HCT116 (cell line): ENCODE data around the gene RPS27. TPM values are rescaled to one million over a fixed set of nuclear protein-coding genes. Genes with fewer than 3 reads are reported as not detected.

Experiments used
- ATAC-seq: fragments of 200-7000 bp; cut with Tn5 transposase; 2 replicates; pipeline ENCODE4 v1.9.1; 2020; ENCODE audit warnings: mild to moderate bottlenecking, moderate library complexity
- BruUV-seq: library from RNA; stranded (reverse); fragments of 400-500 nt; replicated peaks from 2 replicates; lab custom pipeline; 2021; lab: Mats Ljungman, UMichigan
- CTCF ChIA-PET: fragments of 300-600 bp; sonication (Branson Sonifier 250); formaldehyde crosslinking; loops from one replicate; lab custom pipeline; 2021; ENCODE audit warnings: antibody characterized with exemption; lab: Charles Lee
- POLR2A ChIA-PET: fragments of 300-600, 350-600 bp; sonication (Branson Sonifier 250); formaldehyde crosslinking; loops from one replicate; lab custom pipeline; 2021; ENCODE audit warnings: antibody characterized with exemption; lab: Charles Lee
- RAD21 ChIA-PET, 2 experiments: fragments of 300-600 bp; sonication (Branson Sonifier 250); formaldehyde crosslinking; loops; one replicate each; lab custom pipeline; 2023; ENCODE audit warnings: low total read pairs in 2 of 2; ENCODE audit not compliant: uncharacterized antibody in 2 of 2, unreplicated experiment in 2 of 2, low non-redundant PET in 1 of 2; lab: Charles Lee
- DNase-seq: peaks from one replicate; pipeline ENCODE4 v3.0.0-alpha.2; 2010; ENCODE audit warnings: low read depth, low spot score
- H2AFZ ChIP-seq: fragments of 200-600 bp; shearing (Covaris generic), sonication (generic); 2 replicates; pipeline ENCODE4 v1.6.1; 2017; ENCODE audit warnings: low read depth, mixed run types, mixed read lengths, antibody characterized with exemption, low read length; ENCODE audit not compliant: poor library complexity, severe bottlenecking
- H3K27ac ChIP-seq: 2 replicates; pipeline ENCODE4 v1.5.1; 2012; ENCODE audit warnings: low read depth, low read length
- H3K27me3 ChIP-seq: fragments of 200-600 bp; sonication (generic); 2 replicates; pipeline ENCODE4 v1.6.1; 2016; ENCODE audit warnings: mixed run types, low read length, mixed read lengths; ENCODE audit not compliant: insufficient read depth
- H3K36me3 ChIP-seq, 2 experiments: fragments of 200-500 bp in 1 of 2; fragments of 200-600 bp in 1 of 2; sonication (Bioruptor generic) in 1 of 2; sonication (generic) in 1 of 2; 2 replicates each; pipeline versions ENCODE4 v1.5.1 to v1.6.1; 2014 to 2016; ENCODE audit warnings: low read length in 2 of 2, inconsistent platforms in 1 of 2, mixed read lengths in 1 of 2, mixed run types in 1 of 2; ENCODE audit not compliant: insufficient read depth in 2 of 2, control insufficient read depth in 1 of 2
- H3K4me1 ChIP-seq, 2 experiments: fragments of 200-600 bp in 1 of 2; sonication (generic) in 1 of 2; 2 replicates each; pipeline versions ENCODE4 v1.5.1 to v1.6.1; 2012 to 2017; ENCODE audit warnings: low read length in 2 of 2, inconsistent platforms in 1 of 2, mild to moderate bottlenecking in 1 of 2, mixed read lengths in 1 of 2, mixed run types in 1 of 2, moderate library complexity in 1 of 2; ENCODE audit not compliant: insufficient read depth in 2 of 2, control insufficient read depth in 1 of 2
- H3K4me2 ChIP-seq: fragments of 200-600 bp; sonication (generic); 2 replicates; pipeline ENCODE4 v1.6.1; 2017; ENCODE audit warnings: mixed run types, low read length, mixed read lengths
- H3K4me3 ChIP-seq, 2 experiments: fragments of 200-600 bp in 1 of 2; sonication (generic) in 1 of 2; replicated peaks in 1 of 2; 2 replicates each; pipeline ENCODE4 v1.5.1; 2011 to 2016; ENCODE audit warnings: low read length in 2 of 2, control low read depth in 1 of 2, low read depth in 1 of 2, mild to moderate bottlenecking in 1 of 2, mixed read lengths in 1 of 2, mixed run types in 1 of 2
- H3K79me2 ChIP-seq: fragments of 200-600 bp; sonication (generic); 2 replicates; pipeline ENCODE4 v1.6.1; 2017; ENCODE audit warnings: mild to moderate bottlenecking, mixed run types, low read length, moderate library complexity, mixed read lengths; ENCODE audit not compliant: insufficient read depth
- H3K9ac ChIP-seq: fragments of 200-600 bp; sonication (generic); 2 replicates; pipeline ENCODE4 v1.6.1; 2016; ENCODE audit warnings: low read length, mixed read lengths
- H3K9me2 ChIP-seq: fragments of 200-600 bp; sonication (generic), shearing (Covaris generic); 2 replicates; pipeline ENCODE4 v1.6.1; 2017; ENCODE audit warnings: mixed run types, mild to moderate bottlenecking, moderate library complexity; ENCODE audit not compliant: insufficient read depth
- H3K9me3 ChIP-seq, 2 experiments: fragments of 200-500 bp in 1 of 2; fragments of 200-600 bp in 1 of 2; sonication (Bioruptor generic) in 1 of 2; sonication (generic) in 1 of 2; 2 replicates each; pipeline ENCODE4 v1.6.1; 2014 to 2017; ENCODE audit warnings: low read length in 2 of 2, mixed read lengths in 2 of 2, inconsistent platforms in 1 of 2, low read depth in 1 of 2, mild to moderate bottlenecking in 1 of 2, mixed run types in 1 of 2, moderate library complexity in 1 of 2; ENCODE audit not compliant: control insufficient read depth in 1 of 2, insufficient read depth in 1 of 2
- H4K20me1 ChIP-seq: fragments of 200-600 bp; sonication (generic), shearing (Covaris generic); 2 replicates; pipeline ENCODE4 v1.6.1; 2017; ENCODE audit warnings: mixed run types, mild to moderate bottlenecking, moderate library complexity; ENCODE audit not compliant: insufficient read depth
- CBX3 ChIP-seq: IDR thresholded peaks from 2 replicates; pipeline ENCODE4 v1.6.1; 2012; ENCODE audit warnings: low read depth
- EGR1 ChIP-seq: IDR thresholded peaks from 2 replicates; pipeline ENCODE4 v1.6.1; 2012; ENCODE audit warnings: low read depth
- ELF1 ChIP-seq: IDR thresholded peaks from 2 replicates; pipeline ENCODE4 v1.6.1; 2012; ENCODE audit warnings: low read depth, borderline replicate concordance
- JUND ChIP-seq: IDR thresholded peaks from 2 replicates; pipeline ENCODE4 v1.6.1; 2012
- RAD21 ChIP-seq: IDR thresholded peaks from 2 replicates; pipeline ENCODE4 v1.6.1; 2012; ENCODE audit warnings: low read depth, mild to moderate bottlenecking
- SRF ChIP-seq: IDR thresholded peaks from 2 replicates; pipeline ENCODE4 v1.6.1; 2012; ENCODE audit warnings: low read depth
- intact Hi-C: fragments of 100-400 bp; cut with micrococcal nuclease; formaldehyde crosslinking; loops from 2 replicates; pipeline ENCODE4 v1.10.0; 2022
- total RNA-seq: library from RNA; stranded (reverse); gene quantifications from one replicate; pipeline ENCODE4 v1.2.1, GENCODE V29; 2021; ENCODE audit not compliant: unreplicated experiment
- TF ChIP-seq, protein P1 (sequence below), 3 experiments: fragments of 200-600 bp in 1 of 3; sonication (generic) in 1 of 3; IDR thresholded peaks in 2 of 3; conservative IDR thresholded peaks in 1 of 3; 2 replicates each; pipeline ENCODE4 v1.5.1; 2012 to 2017; ENCODE audit warnings: low read depth in 2 of 3, low read length in 2 of 3, antibody characterized with exemption in 1 of 3, borderline replicate concordance in 1 of 3, control low read depth in 1 of 3, mild to moderate bottlenecking in 1 of 3, mixed read lengths in 1 of 3, mixed run types in 1 of 3, moderate library complexity in 1 of 3; ENCODE audit not compliant: insufficient read depth in 1 of 3
- TF ChIP-seq, protein P2 (sequence below): IDR thresholded peaks from 2 replicates; pipeline ENCODE4 v1.6.1; 2012
- TF ChIP-seq, protein P3 (sequence below): IDR thresholded peaks from 2 replicates; pipeline ENCODE4 v1.6.1; 2012; ENCODE audit warnings: low read depth

Gene RPS27
- total RNA-seq, 1 experiment from 2014 or later: 1,905 TPM

DNA sequence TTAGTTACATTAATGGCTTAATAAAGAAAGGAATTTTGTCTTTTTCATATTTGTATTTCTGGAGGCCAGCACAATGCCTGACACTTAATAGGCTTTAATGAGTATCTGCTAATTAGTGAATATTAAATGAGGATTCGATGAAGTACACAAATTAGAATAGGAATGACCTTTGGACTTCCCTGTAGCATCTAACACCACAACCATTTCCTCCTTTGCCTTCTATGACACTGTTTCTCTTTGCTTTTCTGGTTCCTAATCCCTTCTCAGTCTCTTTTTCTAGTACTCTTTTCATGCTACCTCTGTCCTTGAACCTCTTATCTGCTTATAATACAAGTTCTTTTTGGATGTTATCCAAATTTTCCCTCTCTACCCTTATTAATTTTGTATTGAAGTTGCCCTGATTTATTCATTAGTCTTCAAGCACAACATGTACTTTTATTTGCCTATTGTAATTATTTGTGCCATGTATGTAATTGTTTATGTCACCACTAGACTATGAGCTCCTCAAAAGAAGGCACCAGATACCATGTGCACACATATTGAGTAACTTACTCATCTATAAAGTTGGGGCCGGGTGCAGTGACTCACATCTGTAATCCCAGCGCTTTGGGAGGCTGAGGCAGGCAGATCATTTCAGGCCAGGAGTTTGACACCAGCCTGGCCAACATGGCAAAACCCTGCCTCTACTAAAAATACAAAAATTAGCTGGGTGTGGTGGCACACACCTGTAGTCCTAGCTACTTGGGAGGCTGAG lies 23.8 kb downstream of the RPS27 start:
- Histone ChIP-seq H2AFZ (no peak overlapping the region), H3K4me3 (no peak overlapping the region), H4K20me1 (no peaks in the 10 kb centered on the region), H3K4me2 (0 out of 2 replicates have a peak overlapping the region, but pooled peaks have one; percentile 20), H3K9me3 (no peaks in the 10 kb centered on the region), H3K27me3 (no peaks in the 10 kb centered on the region), H3K36me3 (no peaks in the 10 kb centered on the region), H3K79me2 (no peaks in the 10 kb centered on the region), H3K27ac (no peak overlapping the region)
- POLR2A ChIA-PET: no interaction called here
- ATAC-seq (peak; percentile 49), DNase-seq (no peak)
- intact Hi-C loops: no loop called here
- TF ChIP-seq, protein P1, sequence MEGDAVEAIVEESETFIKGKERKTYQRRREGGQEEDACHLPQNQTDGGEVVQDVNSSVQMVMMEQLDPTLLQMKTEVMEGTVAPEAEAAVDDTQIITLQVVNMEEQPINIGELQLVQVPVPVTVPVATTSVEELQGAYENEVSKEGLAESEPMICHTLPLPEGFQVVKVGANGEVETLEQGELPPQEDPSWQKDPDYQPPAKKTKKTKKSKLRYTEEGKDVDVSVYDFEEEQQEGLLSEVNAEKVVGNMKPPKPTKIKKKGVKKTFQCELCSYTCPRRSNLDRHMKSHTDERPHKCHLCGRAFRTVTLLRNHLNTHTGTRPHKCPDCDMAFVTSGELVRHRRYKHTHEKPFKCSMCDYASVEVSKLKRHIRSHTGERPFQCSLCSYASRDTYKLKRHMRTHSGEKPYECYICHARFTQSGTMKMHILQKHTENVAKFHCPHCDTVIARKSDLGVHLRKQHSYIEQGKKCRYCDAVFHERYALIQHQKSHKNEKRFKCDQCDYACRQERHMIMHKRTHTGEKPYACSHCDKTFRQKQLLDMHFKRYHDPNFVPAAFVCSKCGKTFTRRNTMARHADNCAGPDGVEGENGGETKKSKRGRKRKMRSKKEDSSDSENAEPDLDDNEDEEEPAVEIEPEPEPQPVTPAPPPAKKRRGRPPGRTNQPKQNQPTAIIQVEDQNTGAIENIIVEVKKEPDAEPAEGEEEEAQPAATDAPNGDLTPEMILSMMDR (IDR thresholded peaks at IDR 0.05 in 2 of 3, conservative IDR thresholded peaks at IDR 0.05 in 1 of 3; ENCODE audit: borderline replicate concordance in 1 of 3, insufficient read depth in 1 of 3, low read depth in 2 of 3, low read length in 2 of 3): no peak
- TF ChIP-seq RAD21 (no peak), CBX3 (no peak)
- TF ChIP-seq, protein P2, sequence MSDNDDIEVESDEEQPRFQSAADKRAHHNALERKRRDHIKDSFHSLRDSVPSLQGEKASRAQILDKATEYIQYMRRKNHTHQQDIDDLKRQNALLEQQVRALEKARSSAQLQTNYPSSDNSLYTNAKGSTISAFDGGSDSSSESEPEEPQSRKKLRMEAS: peak; percentile 30; the same call in 1 of the 2 replicates
- TF ChIP-seq, all 23 proteins: peak for 1
- Histone ChIP-seq H3K9me2 (no peaks in the 10 kb centered on the region), H3K4me1 (peaks cover 3 to 6% of the 10 kb centered on the region in 2 experiments; a peak in 2 of 4 replicates), H3K9ac (no peak overlapping the region)
- BruUV-seq: no TSS peak
- CTCF ChIA-PET: no interaction called here
- RAD21 ChIA-PET: no interaction called here

DNA sequence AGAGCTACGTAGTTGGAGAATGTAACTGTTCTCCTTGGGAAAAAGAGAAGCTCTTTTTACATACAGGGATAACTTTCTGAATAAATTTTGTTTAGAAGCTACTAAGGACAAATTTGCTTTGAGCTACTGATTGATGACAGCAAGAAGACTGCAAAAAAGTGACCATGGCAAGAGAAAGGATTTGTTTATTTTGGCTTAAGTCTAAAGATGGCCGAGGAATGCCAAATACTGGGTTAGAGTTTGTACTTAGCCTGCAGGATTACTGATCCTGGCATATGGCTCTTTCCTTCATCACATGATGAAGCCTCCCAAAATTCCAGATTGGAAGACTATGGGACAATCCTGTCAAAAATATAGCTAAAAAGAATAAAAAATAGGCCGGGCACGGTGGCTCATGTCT lies 28.7 kb downstream of the RPS27 start:
- ATAC-seq (no peak), DNase-seq (no peak)
- intact Hi-C loops: no loop called here
- no peaks in the 10 kb centered on the region for H3K9me3 ChIP-seq
- H3K4me2 ChIP-seq: no peak overlapping the region
- BruUV-seq: no TSS peak
- H3K9ac ChIP-seq: no peak overlapping the region
- no peaks in the 10 kb centered on the region for H3K79me2 ChIP-seq
- no peak overlapping the region for H3K4me3 ChIP-seq
- ChIA-PET CTCF (no interaction called here), POLR2A (interaction anchor here (1.6 kb wide), 1 partner anchor 29 kb away, joined by 4 read pairs; the partner anchor contains the start of gene RPS27), RAD21 (no interaction called here)
- H3K4me1 ChIP-seq: peaks cover under 1 to 3% of the 10 kb centered on the region in 2 experiments; a peak in 2 of 4 replicates
- H2AFZ ChIP-seq: no peak overlapping the region
- no peaks in the 10 kb centered on the region for H4K20me1 ChIP-seq
- H3K9me2 ChIP-seq: no peaks in the 10 kb centered on the region
- H3K27me3 ChIP-seq: no peaks in the 10 kb centered on the region
- H3K27ac ChIP-seq: no peak overlapping the region
- H3K36me3 ChIP-seq: no peaks in the 10 kb centered on the region
- TF ChIP-seq RAD21: no peak
- TF ChIP-seq JUND: no peak
- no peak for TF ChIP-seq SRF
- TF ChIP-seq EGR1: no peak
- TF ChIP-seq ELF1: no peak
- TF ChIP-seq, protein P1 (IDR thresholded peaks at IDR 0.05 in 2 of 3, conservative IDR thresholded peaks at IDR 0.05 in 1 of 3; ENCODE audit: borderline replicate concordance in 1 of 3, insufficient read depth in 1 of 3, low read depth in 2 of 3, low read length in 2 of 3): no peak
- TF ChIP-seq, protein P3, sequence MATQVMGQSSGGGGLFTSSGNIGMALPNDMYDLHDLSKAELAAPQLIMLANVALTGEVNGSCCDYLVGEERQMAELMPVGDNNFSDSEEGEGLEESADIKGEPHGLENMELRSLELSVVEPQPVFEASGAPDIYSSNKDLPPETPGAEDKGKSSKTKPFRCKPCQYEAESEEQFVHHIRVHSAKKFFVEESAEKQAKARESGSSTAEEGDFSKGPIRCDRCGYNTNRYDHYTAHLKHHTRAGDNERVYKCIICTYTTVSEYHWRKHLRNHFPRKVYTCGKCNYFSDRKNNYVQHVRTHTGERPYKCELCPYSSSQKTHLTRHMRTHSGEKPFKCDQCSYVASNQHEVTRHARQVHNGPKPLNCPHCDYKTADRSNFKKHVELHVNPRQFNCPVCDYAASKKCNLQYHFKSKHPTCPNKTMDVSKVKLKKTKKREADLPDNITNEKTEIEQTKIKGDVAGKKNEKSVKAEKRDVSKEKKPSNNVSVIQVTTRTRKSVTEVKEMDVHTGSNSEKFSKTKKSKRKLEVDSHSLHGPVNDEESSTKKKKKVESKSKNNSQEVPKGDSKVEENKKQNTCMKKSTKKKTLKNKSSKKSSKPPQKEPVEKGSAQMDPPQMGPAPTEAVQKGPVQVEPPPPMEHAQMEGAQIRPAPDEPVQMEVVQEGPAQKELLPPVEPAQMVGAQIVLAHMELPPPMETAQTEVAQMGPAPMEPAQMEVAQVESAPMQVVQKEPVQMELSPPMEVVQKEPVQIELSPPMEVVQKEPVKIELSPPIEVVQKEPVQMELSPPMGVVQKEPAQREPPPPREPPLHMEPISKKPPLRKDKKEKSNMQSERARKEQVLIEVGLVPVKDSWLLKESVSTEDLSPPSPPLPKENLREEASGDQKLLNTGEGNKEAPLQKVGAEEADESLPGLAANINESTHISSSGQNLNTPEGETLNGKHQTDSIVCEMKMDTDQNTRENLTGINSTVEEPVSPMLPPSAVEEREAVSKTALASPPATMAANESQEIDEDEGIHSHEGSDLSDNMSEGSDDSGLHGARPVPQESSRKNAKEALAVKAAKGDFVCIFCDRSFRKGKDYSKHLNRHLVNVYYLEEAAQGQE: no peak
- TF ChIP-seq, protein P2: no peak
